Head of caudate nucleus (tissue), 42 donors: Measurements from ENCODE around the gene AFAP1.
A peak's percentile ranks its signal among the peaks of the same experiment; 100 is the strongest.

Experiments
- DNase-seq, 42 donors: peaks; one replicate each; pipeline versions ENCODE4 v3.0.0 to v3.0.0-alpha.2; 2020 to 2021; ENCODE audit warnings: mixed read lengths in 7 of 42
- intact Hi-C: fragments of 100-400 bp; cut with DNase I; formaldehyde crosslinking; loops from one replicate; pipeline ENCODE4 v1.15.0; 2022

The AFAP1 gene

GRCh38 chr4:7715271-7716009 lies 224.2 kb downstream of the AFAP1 start:
- no peak for DNase-seq
- intact Hi-C loops = loop anchor here (5.0 kb wide), 1 partner anchor 253 kb away; no protein-coding TSS in a partner anchor

- intact Hi-C loops = loop anchor here (5.0 kb wide), 1 partner anchor 252 kb away; no protein-coding TSS in a partner anchor
- no peak for DNase-seq
Observed at GRCh38 chr4:7714738-7715137, 224.9 kb downstream of the AFAP1 start.

GRCh38 chr4:7714176-7714575 lies 225.5 kb downstream of the AFAP1 start:
- intact Hi-C loops = no loop called here
- DNase-seq = no peak

- intact Hi-C loops = no loop called here
- DNase-seq = no peak
Observed at GRCh38 chr4:7713757-7714156, 225.9 kb downstream of the AFAP1 start.

GRCh38 chr4:7712021-7712671 lies 227.5 kb downstream of the AFAP1 start:
- intact Hi-C loops = no loop called here
- DNase-seq = no peak

- intact Hi-C loops = no loop called here
- no peak for DNase-seq
Observed at GRCh38 chr4:7711307-7711963, 228.2 kb downstream of the AFAP1 start.

- intact Hi-C loops = no loop called here
- peak in 5 of 42 donors; percentile 5 to 25 (median 16) for DNase-seq
Observed at GRCh38 chr4:7710576-7711306, 228.9 kb downstream of the AFAP1 start.

GRCh38 chr4:7710126-7710525 lies 229.5 kb downstream of the AFAP1 start:
- no peak for DNase-seq
- intact Hi-C loops = no loop called here

GRCh38 chr4:7709431-7709830 lies 230.2 kb downstream of the AFAP1 start:
- intact Hi-C loops = no loop called here
- no peak for DNase-seq

- intact Hi-C loops = no loop called here
- no peak for DNase-seq
Observed at GRCh38 chr4:7708981-7709380, 230.7 kb downstream of the AFAP1 start.
